Astrocyte (in vitro differentiated cells and primary cell): ENCODE data around the gene MTF1. TPM values are rescaled to one million over a fixed set of nuclear protein-coding genes. Genes with fewer than 3 reads are reported as not detected.

Experiments
- DNase-seq: peaks from one replicate; pipeline ENCODE4 v3.0.0-alpha.2; 2010; ENCODE audit warnings: low read depth
- FAIRE-seq: peaks from 2 replicates; lab custom pipeline; 2011; peaks lifted over from hg19 to GRCh38; lab: Jason Lieb, UNC
- H2AFZ ChIP-seq: 2 replicates; pipeline ENCODE4 v1.6.0; 2012; ENCODE audit warnings: low read depth, low read length, inconsistent platforms
- H3K27ac ChIP-seq: 2 replicates; pipeline ENCODE4 v1.5.1; 2011; ENCODE audit warnings: low read depth, low read length, inconsistent platforms
- H3K27me3 ChIP-seq: 2 replicates; pipeline ENCODE4 v1.6.0; 2011; ENCODE audit warnings: low read length, inconsistent platforms; ENCODE audit not compliant: insufficient read depth
- H3K36me3 ChIP-seq: 2 replicates; pipeline ENCODE4 v1.5.1; 2011; ENCODE audit warnings: low read length, inconsistent platforms; ENCODE audit not compliant: insufficient read depth
- H3K4me1 ChIP-seq: 2 replicates; pipeline ENCODE4 v1.5.1; 2011; ENCODE audit warnings: low read length, inconsistent platforms; ENCODE audit not compliant: insufficient read depth
- H3K4me2 ChIP-seq: 2 replicates; pipeline ENCODE4 v1.6.0; 2012; ENCODE audit warnings: low read length, inconsistent platforms
- H3K4me3 ChIP-seq: 2 replicates; pipeline ENCODE4 v1.5.1; 2011; ENCODE audit warnings: low read depth, mild to moderate bottlenecking, low read length, inconsistent platforms; ENCODE audit not compliant: insufficient read depth
- H3K79me2 ChIP-seq: 2 replicates; pipeline ENCODE4 v1.6.0; 2012; ENCODE audit warnings: mild to moderate bottlenecking, low read length, inconsistent platforms; ENCODE audit not compliant: insufficient read depth
- H3K9ac ChIP-seq: 2 replicates; pipeline ENCODE4 v1.6.0; 2012; ENCODE audit warnings: mild to moderate bottlenecking, low read length, inconsistent platforms
- H3K9me3 ChIP-seq: 2 replicates; pipeline ENCODE4 v1.5.1; 2012; ENCODE audit warnings: low read depth, mild to moderate bottlenecking, low read length, inconsistent platforms; ENCODE audit not compliant: insufficient read depth
- H4K20me1 ChIP-seq: 2 replicates; pipeline ENCODE4 v1.6.0; 2012; ENCODE audit warnings: low read length, inconsistent platforms; ENCODE audit not compliant: insufficient read depth
- H3K27ac Mint-ChIP-seq: one replicate; pipeline ENCODE4 v1.8.0; 2021; ENCODE audit warnings: mild to moderate bottlenecking, mixed read lengths; ENCODE audit not compliant: unreplicated experiment
- H3K27me3 Mint-ChIP-seq: one replicate; pipeline ENCODE4 v1.8.0; 2021; ENCODE audit warnings: low read depth, mixed read lengths; ENCODE audit not compliant: unreplicated experiment
- H3K36me3 Mint-ChIP-seq: one replicate; pipeline ENCODE4 v1.8.0; 2021; ENCODE audit warnings: low read depth, mixed read lengths; ENCODE audit not compliant: unreplicated experiment
- H3K4me1 Mint-ChIP-seq: one replicate; pipeline ENCODE4 v1.8.0; 2021; ENCODE audit warnings: low read depth, mixed read lengths; ENCODE audit not compliant: unreplicated experiment
- H3K4me3 Mint-ChIP-seq: one replicate; pipeline ENCODE4 v1.8.0; 2021; ENCODE audit warnings: mild to moderate bottlenecking, moderate library complexity, mixed read lengths; ENCODE audit not compliant: unreplicated experiment
- H3K9me3 Mint-ChIP-seq: one replicate; pipeline ENCODE4 v1.8.0; 2021; ENCODE audit warnings: mild to moderate bottlenecking, mixed read lengths; ENCODE audit not compliant: unreplicated experiment
- EZH2 ChIP-seq: IDR thresholded peaks from 2 replicates; pipeline ENCODE4 v1.6.1; 2012; ENCODE audit warnings: mild to moderate bottlenecking, low read length, inconsistent platforms; ENCODE audit not compliant: insufficient read depth
- total RNA-seq: library from RNA; stranded (reverse); gene quantifications from 2 replicates; pipeline ENCODE4 v1.2.1, GENCODE V29; 2021
- TF ChIP-seq, protein P1 (sequence below): IDR thresholded peaks from 2 replicates; pipeline ENCODE4 v1.5.1; 2011; ENCODE audit warnings: low read depth, mild to moderate bottlenecking, inconsistent platforms, low read length, moderate library complexity; ENCODE audit not compliant: insufficient read depth

The MTF1 gene
- total RNA-seq, 1 donor from 2014 or later = 16.7 TPM

- no peak for DNase-seq
- peaks cover 15% of the 10 kb centered on the region for H3K36me3 ChIP-seq
These were observed 33.9 kb downstream of the MTF1 start for GRCh38 chr1:37825506-37825905.

GRCh38 chr1:37824001-37824400 lies 35.4 kb downstream of the MTF1 start:
- Histone ChIP-seq H2AFZ (no peak overlapping the region), H3K36me3 (peaks cover 20% of the 10 kb centered on the region), H4K20me1 (peaks cover 10% of the 10 kb centered on the region), H3K79me2 (no peaks in the 10 kb centered on the region), H3K27me3 (no peaks in the 10 kb centered on the region), H3K9me3 (no peaks in the 10 kb centered on the region), H3K4me3 (no peak overlapping the region), H3K4me2 (no peak overlapping the region), H3K9ac (no peak overlapping the region), H3K27ac (no peak overlapping the region), H3K4me1 (peaks cover 4% of the 10 kb centered on the region)
- DNase-seq (no peak), FAIRE-seq (no peak)
- Mint-ChIP-seq H3K36me3 (peaks cover 22% of the 10 kb centered on the region), H3K27ac (no peak overlapping the region), H3K27me3 (no peaks in the 10 kb centered on the region), H3K4me1 (peaks cover 2% of the 10 kb centered on the region), H3K4me3 (no peak overlapping the region), H3K9me3 (no peaks in the 10 kb centered on the region)
- TF ChIP-seq EZH2 = no peak
- TF ChIP-seq, protein P1, sequence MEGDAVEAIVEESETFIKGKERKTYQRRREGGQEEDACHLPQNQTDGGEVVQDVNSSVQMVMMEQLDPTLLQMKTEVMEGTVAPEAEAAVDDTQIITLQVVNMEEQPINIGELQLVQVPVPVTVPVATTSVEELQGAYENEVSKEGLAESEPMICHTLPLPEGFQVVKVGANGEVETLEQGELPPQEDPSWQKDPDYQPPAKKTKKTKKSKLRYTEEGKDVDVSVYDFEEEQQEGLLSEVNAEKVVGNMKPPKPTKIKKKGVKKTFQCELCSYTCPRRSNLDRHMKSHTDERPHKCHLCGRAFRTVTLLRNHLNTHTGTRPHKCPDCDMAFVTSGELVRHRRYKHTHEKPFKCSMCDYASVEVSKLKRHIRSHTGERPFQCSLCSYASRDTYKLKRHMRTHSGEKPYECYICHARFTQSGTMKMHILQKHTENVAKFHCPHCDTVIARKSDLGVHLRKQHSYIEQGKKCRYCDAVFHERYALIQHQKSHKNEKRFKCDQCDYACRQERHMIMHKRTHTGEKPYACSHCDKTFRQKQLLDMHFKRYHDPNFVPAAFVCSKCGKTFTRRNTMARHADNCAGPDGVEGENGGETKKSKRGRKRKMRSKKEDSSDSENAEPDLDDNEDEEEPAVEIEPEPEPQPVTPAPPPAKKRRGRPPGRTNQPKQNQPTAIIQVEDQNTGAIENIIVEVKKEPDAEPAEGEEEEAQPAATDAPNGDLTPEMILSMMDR = no peak

More at GRCh38 chr1:37825506-37825905, 33.9 kb downstream of the MTF1 start:
- Histone ChIP-seq H3K79me2 (no peaks in the 10 kb centered on the region), H3K4me2 (no peak overlapping the region), H4K20me1 (peaks cover 4% of the 10 kb centered on the region), H3K4me1 (peaks cover 4% of the 10 kb centered on the region), H2AFZ (no peak overlapping the region), H3K27ac (no peak overlapping the region), H3K9me3 (no peaks in the 10 kb centered on the region), H3K9ac (no peak overlapping the region), H3K4me3 (no peak overlapping the region), H3K27me3 (no peaks in the 10 kb centered on the region)
- Mint-ChIP-seq H3K27me3 (no peaks in the 10 kb centered on the region), H3K4me1 (peaks cover 2% of the 10 kb centered on the region), H3K27ac (no peak overlapping the region), H3K36me3 (peaks cover 18% of the 10 kb centered on the region), H3K9me3 (no peaks in the 10 kb centered on the region), H3K4me3 (no peak overlapping the region)
- FAIRE-seq = no peak
- TF ChIP-seq, protein P1 = no peak
- no peak for TF ChIP-seq EZH2

- no peak overlapping the region for H3K4me2 ChIP-seq
- no peak overlapping the region for H2AFZ ChIP-seq
- TF ChIP-seq, protein P1 = no peak
- no peak for TF ChIP-seq EZH2
- Mint-ChIP-seq H3K4me3 (no peak overlapping the region), H3K4me1 (peaks cover 2% of the 10 kb centered on the region), H3K36me3 (peaks cover 18% of the 10 kb centered on the region), H3K27me3 (no peaks in the 10 kb centered on the region), H3K27ac (peak overlapping the region; percentile 18), H3K9me3 (no peaks in the 10 kb centered on the region)
- H4K20me1 ChIP-seq = peaks cover 10% of the 10 kb centered on the region
- FAIRE-seq (no peak), DNase-seq (peak; percentile 31)
- no peaks in the 10 kb centered on the region for H3K79me2 ChIP-seq
- peak overlapping the region; percentile 0 for H3K27ac ChIP-seq
- H3K27me3 ChIP-seq = no peaks in the 10 kb centered on the region
- H3K9ac ChIP-seq = no peak overlapping the region
- no peak overlapping the region for H3K4me3 ChIP-seq
- H3K4me1 ChIP-seq = peaks cover 4% of the 10 kb centered on the region
- peaks cover 20% of the 10 kb centered on the region for H3K36me3 ChIP-seq
- no peaks in the 10 kb centered on the region for H3K9me3 ChIP-seq
These were observed 36.2 kb downstream of the MTF1 start for GRCh38 chr1:37822906-37823815.
